Osteocyte (in vitro differentiated cells): Measurements from ENCODE around the gene ASB17. TPM values are rescaled to one million over a fixed set of nuclear protein-coding genes. Genes with fewer than 3 reads are reported as not detected.
"Not testable (repeated sequence)": the region's sequence is repeated elsewhere in the genome, so short reads cannot be mapped to it uniquely, and the experiment has no call there.

ENCODE experiments used
- DNase-seq: peaks from one replicate; pipeline ENCODE4 v3.0.0; 2021; ENCODE audit warnings: mixed read lengths; ENCODE audit not compliant: unreplicated experiment; ENCODE audit errors: extremely low spot score
- H3K27ac Mint-ChIP-seq: one replicate; pipeline ENCODE4 v1.8.0; 2021; ENCODE audit warnings: mild to moderate bottlenecking, mixed read lengths; ENCODE audit not compliant: unreplicated experiment
- H3K27me3 Mint-ChIP-seq: one replicate; pipeline ENCODE4 v1.8.0; 2021; ENCODE audit warnings: mixed read lengths; ENCODE audit not compliant: unreplicated experiment
- H3K36me3 Mint-ChIP-seq: one replicate; pipeline ENCODE4 v1.8.0; 2021; ENCODE audit warnings: mixed read lengths; ENCODE audit not compliant: unreplicated experiment
- H3K4me1 Mint-ChIP-seq: one replicate; pipeline ENCODE4 v1.8.0; 2021; ENCODE audit warnings: mixed read lengths; ENCODE audit not compliant: unreplicated experiment
- H3K4me3 Mint-ChIP-seq: one replicate; pipeline ENCODE4 v1.8.0; 2021; ENCODE audit warnings: mild to moderate bottlenecking, moderate library complexity, mixed read lengths; ENCODE audit not compliant: unreplicated experiment
- H3K9me3 Mint-ChIP-seq: one replicate; pipeline ENCODE4 v1.8.0; 2021; ENCODE audit warnings: mixed read lengths; ENCODE audit not compliant: unreplicated experiment
- CTCF ChIP-seq: fragments of 200-600 bp; sonication (generic); IDR thresholded peaks from 2 replicates; pipeline ENCODE4 v1.5.0; 2021; ENCODE audit warnings: antibody characterized with exemption, mild to moderate bottlenecking, moderate library complexity
- total RNA-seq: library from RNA; stranded (reverse); gene quantifications from 2 replicates; pipeline ENCODE4 v1.2.1, GENCODE V29; 2021

The ASB17 gene
- total RNA-seq, 1 donor from 2014 or later, result not detected

- Mint-ChIP-seq H3K4me1 (peaks cover 17% of the 10 kb centered on the region), H3K27ac (peak overlapping the region; percentile 39), H3K4me3 (no peak overlapping the region), H3K9me3 (peaks cover 16% of the 10 kb centered on the region), H3K27me3 (no peaks in the 10 kb centered on the region), H3K36me3 (no peaks in the 10 kb centered on the region)
- DNase-seq, result no peak
- TF ChIP-seq CTCF, result no peak
Observed at GRCh38 chr1:75964760-75965408, 32.7 kb upstream of the ASB17 start.

- Mint-ChIP-seq H3K27ac (peak overlapping the region; percentile 39), H3K4me1 (peaks cover 12% of the 10 kb centered on the region), H3K9me3 (peaks cover 16% of the 10 kb centered on the region)
- H3K4me3 Mint-ChIP-seq, DNase-seq, H3K27me3 Mint-ChIP-seq, H3K36me3 Mint-ChIP-seq: not testable (repeated sequence)
Observed at GRCh38 chr1:75964110-75964759, 32.0 kb upstream of the ASB17 start.

GRCh38 chr1:75954586-75954985 lies 22.4 kb upstream of the ASB17 start:
- Mint-ChIP-seq H3K9me3 (peaks cover 3% of the 10 kb centered on the region), H3K27me3 (no peaks in the 10 kb centered on the region), H3K4me3 (no peak overlapping the region), H3K27ac (no peak overlapping the region), H3K4me1 (no peaks in the 10 kb centered on the region), H3K36me3 (no peaks in the 10 kb centered on the region)
- DNase-seq, result no peak
- no peak for TF ChIP-seq CTCF

- no peak overlapping the region for H3K4me3 Mint-ChIP-seq
- no peaks in the 10 kb centered on the region for H3K36me3 Mint-ChIP-seq
- TF ChIP-seq CTCF, result no peak
- no peaks in the 10 kb centered on the region for H3K9me3 Mint-ChIP-seq
- no peak for DNase-seq
- no peaks in the 10 kb centered on the region for H3K27me3 Mint-ChIP-seq
- no peaks in the 10 kb centered on the region for H3K4me1 Mint-ChIP-seq
- H3K27ac Mint-ChIP-seq, result no peak overlapping the region
Observed at GRCh38 chr1:75953461-75953860, 21.3 kb upstream of the ASB17 start.

- no peak overlapping the region for H3K27ac Mint-ChIP-seq
- no peak overlapping the region for H3K4me3 Mint-ChIP-seq
- TF ChIP-seq CTCF, result no peak
- H3K4me1 Mint-ChIP-seq, result no peaks in the 10 kb centered on the region
- no peaks in the 10 kb centered on the region for H3K9me3 Mint-ChIP-seq
- no peak for DNase-seq
- no peaks in the 10 kb centered on the region for H3K36me3 Mint-ChIP-seq
- no peaks in the 10 kb centered on the region for H3K27me3 Mint-ChIP-seq
Observed at GRCh38 chr1:75952016-75952415, 19.8 kb upstream of the ASB17 start.
